HepG2 (cell line): Measurements from ENCODE around the gene VPS52. TPM values are rescaled to one million over a fixed set of nuclear protein-coding genes. Genes with fewer than 3 reads are reported as not detected.

Experiments
- CBX2 ChIP-seq, 2 experiments: fragments of 200-600 bp in 1 of 2; sonication (generic); formaldehyde crosslinking in 1 of 2; IDR thresholded peaks; 2 replicates each; pipeline versions ENCODE4 v1.7.0 to v1.8.1; 2018 to 2022; ENCODE audit warnings: low read depth in 2 of 2, low read length in 1 of 2, mild to moderate bottlenecking in 1 of 2, missing genetic modification reagents in 1 of 2
- FOXO1 ChIP-seq: sonication (generic); formaldehyde crosslinking; IDR thresholded peaks from 2 replicates; pipeline ENCODE4 v1.4.0; 2020; ENCODE audit warnings: missing genetic modification reagents
- ISX ChIP-seq: sonication (generic); formaldehyde crosslinking; conservative IDR thresholded peaks from 2 replicates; pipeline ENCODE4 v1.5.0; 2020; ENCODE audit warnings: missing genetic modification reagents
- MEIS2 ChIP-seq: sonication (generic); formaldehyde crosslinking; IDR thresholded peaks from 2 replicates; pipeline ENCODE4 v1.9.0; 2021; ENCODE audit warnings: mild to moderate bottlenecking, missing genetic modification reagents
- MLX ChIP-seq: IDR thresholded peaks from 2 replicates; pipeline ENCODE4 v1.6.1; 2016
- NKX3-1 ChIP-seq: sonication (generic); formaldehyde crosslinking; IDR thresholded peaks from 2 replicates; pipeline ENCODE4 v1.5.0; 2020; ENCODE audit warnings: missing genetic modification reagents
- RXRB ChIP-seq: IDR thresholded peaks from 2 replicates; pipeline ENCODE4 v1.6.1; 2016; ENCODE audit warnings: borderline replicate concordance, missing genetic modification reagents, missing compliant biosample characterization
- SAFB2 ChIP-seq: sonication (generic); formaldehyde crosslinking; IDR thresholded peaks from 2 replicates; pipeline ENCODE4 v1.5.1; 2020; ENCODE audit warnings: missing genetic modification reagents, low read depth, mild to moderate bottlenecking, borderline replicate concordance
- SIN3B ChIP-seq: fragments of 150-350 bp; IDR thresholded peaks from 2 replicates; pipeline ENCODE4 v1.6.1; 2014; ENCODE audit warnings: low read length
- TARDBP ChIP-seq: sonication (generic); formaldehyde crosslinking; IDR thresholded peaks from 2 replicates; pipeline ENCODE4 v1.8.0; 2022; ENCODE audit warnings: mild to moderate bottlenecking, missing genetic modification reagents
- ZFYVE20 ChIP-seq: sonication (generic); formaldehyde crosslinking; IDR thresholded peaks from 2 replicates; pipeline ENCODE4 v1.8.0; 2023; ENCODE audit warnings: low read depth, mild to moderate bottlenecking, moderate library complexity, missing genetic modification reagents, borderline replicate concordance
- ZGPAT ChIP-seq: IDR thresholded peaks from 2 replicates; pipeline ENCODE4 v1.6.1; 2016; ENCODE audit warnings: mild to moderate bottlenecking
- ZHX1 ChIP-seq: sonication (generic); formaldehyde crosslinking; IDR thresholded peaks from 2 replicates; pipeline ENCODE4 v1.8.1; 2022; ENCODE audit warnings: low read depth, mild to moderate bottlenecking, missing genetic modification reagents
- ZNF12 ChIP-seq: sonication (generic); formaldehyde crosslinking; IDR thresholded peaks from 2 replicates; pipeline ENCODE4 v1.5.0; 2020; ENCODE audit warnings: missing genetic modification reagents
- ZNF230 ChIP-seq: sonication (generic); formaldehyde crosslinking; IDR thresholded peaks from 2 replicates; pipeline ENCODE4 v1.4.0; 2020; ENCODE audit warnings: mild to moderate bottlenecking, missing genetic modification reagents
- ZNF367 ChIP-seq: sonication (generic); formaldehyde crosslinking; IDR thresholded peaks from 2 replicates; pipeline ENCODE4 v1.4.0; 2020; ENCODE audit warnings: missing genetic modification reagents, borderline replicate concordance
- ZNF607 ChIP-seq: sonication (generic); formaldehyde crosslinking; IDR thresholded peaks from 2 replicates; pipeline ENCODE4 v1.5.1; 2020; ENCODE audit warnings: missing genetic modification reagents, mild to moderate bottlenecking, borderline replicate concordance
- ZNF629 ChIP-seq: sonication (generic); formaldehyde crosslinking; conservative IDR thresholded peaks from 2 replicates; pipeline ENCODE4 v1.5.0; 2020; ENCODE audit warnings: missing genetic modification reagents
- ZNF710 ChIP-seq: sonication (generic); formaldehyde crosslinking; IDR thresholded peaks from 2 replicates; pipeline ENCODE4 v1.5.0; 2020; ENCODE audit warnings: mild to moderate bottlenecking, missing genetic modification reagents, borderline replicate concordance
- polyA plus RNA-seq, 8 experiments: library from polyadenylated mRNA; depleted of rRNA in 3 of 8; stranded (reverse) in 7 of 8; unstranded in 1 of 8; fragments of >200 nt; fragmentation: Illumina TruSeq in 4 of 8; extraction: Trizol in 4 of 8; gene quantifications; 2 replicates each; pipeline versions ENCODE4 v1.2.1 to v1.2.3, GENCODE V29; 2011 to 2016; ENCODE audit warnings: low read depth in 4 of 8, missing spikeins in 1 of 8, mixed read lengths in 1 of 8; ENCODE audit not compliant: insufficient read depth in 1 of 8
- total RNA-seq, 5 experiments: library from RNA; depleted of rRNA; stranded (reverse); fragments of >200 nt; fragmentation: Illumina TruSeq; extraction: Trizol; gene quantifications; 2 replicates each; pipeline ENCODE4 v1.2.3, GENCODE V29; 2016; ENCODE audit warnings: low read depth in 1 of 5

Gene VPS52
- total and polyA plus RNA-seq, 2 of the 13 experiments (the other 11 are each of a cell fraction or from before 2014, with no cell fraction given), result 48.9 to 85.5 TPM

- TF ChIP-seq ZHX1 (CRISPR knock-in tag), result no peak
- peak; percentile 77; the same call in 1 of the 2 replicates for TF ChIP-seq ZNF230
- peak; percentile 78; the same call in 1 of the 2 replicates for TF ChIP-seq NKX3-1 (CRISPR knock-in tag)
- no peak; the same call in 1 of the 2 replicates for TF ChIP-seq ZNF12
- peak; percentile 69 for TF ChIP-seq ZGPAT (CRISPR knock-in tag)
- TF ChIP-seq ZNF710 (CRISPR knock-in tag), result peak; percentile 80; the same call in 1 of the 2 replicates
- TF ChIP-seq ZNF607 (CRISPR knock-in tag), result peak; percentile 90
- TF ChIP-seq ZNF629 (CRISPR knock-in tag), result no peak
- TF ChIP-seq MEIS2 (CRISPR knock-in tag), result peak; percentile 27; the same call in 1 of the 2 replicates
- no peak for TF ChIP-seq CBX2 (IDR thresholded peaks at IDR 0.05; ENCODE audit: low read depth, low read length)
- TF ChIP-seq CBX2 (CRISPR knock-in tag; IDR thresholded peaks at IDR 0.05; ENCODE audit: low read depth), result no peak
- TF ChIP-seq ISX (CRISPR knock-in tag), result no peak; the same call in 1 of the 2 replicates
- no peak for TF ChIP-seq ZFYVE20 (CRISPR knock-in tag)
- no peak; the same call in 1 of the 2 replicates for TF ChIP-seq SAFB2 (CRISPR knock-in tag)
- peak; percentile 72; the same call in 1 of the 2 replicates for TF ChIP-seq ZNF367 (CRISPR knock-in tag)
- TF ChIP-seq RXRB (CRISPR knock-in tag), result peak; percentile 100
- no peak for TF ChIP-seq MLX (CRISPR knock-in tag)
- peak; percentile 87 for TF ChIP-seq TARDBP (CRISPR knock-in tag)
- peak; percentile 13; the same call in 1 of the 2 replicates for TF ChIP-seq FOXO1 (CRISPR knock-in tag)
- no peak for TF ChIP-seq SIN3B
These were observed 22.5 kb downstream of the VPS52 start (continued) for GRCh38 chr6:33248932-33249731.
